GM18499 (cell line): ENCODE results near the gene GALNT3.

ENCODE experiments used
- ATAC-seq: cut with Tn5 transposase; IDR thresholded peaks from one replicate; pipeline ENCODE4 v1.9.1; 2021; ENCODE audit warnings: moderate number of reproducible peaks; ENCODE audit not compliant: insufficient read depth, unreplicated experiment

GALNT3 gene

GRCh38 chr2:165796819-165797530 is 2.9 kb upstream of the GALNT3 start:
- ATAC-seq, result no peak

- ATAC-seq, result no peak
These were observed 2.1 kb upstream of the GALNT3 start for GRCh38 chr2:165796129-165796528.

GRCh38 chr2:165795011-165795410 is 964 bp upstream of the GALNT3 start:
- ATAC-seq, result no peak

DNA sequence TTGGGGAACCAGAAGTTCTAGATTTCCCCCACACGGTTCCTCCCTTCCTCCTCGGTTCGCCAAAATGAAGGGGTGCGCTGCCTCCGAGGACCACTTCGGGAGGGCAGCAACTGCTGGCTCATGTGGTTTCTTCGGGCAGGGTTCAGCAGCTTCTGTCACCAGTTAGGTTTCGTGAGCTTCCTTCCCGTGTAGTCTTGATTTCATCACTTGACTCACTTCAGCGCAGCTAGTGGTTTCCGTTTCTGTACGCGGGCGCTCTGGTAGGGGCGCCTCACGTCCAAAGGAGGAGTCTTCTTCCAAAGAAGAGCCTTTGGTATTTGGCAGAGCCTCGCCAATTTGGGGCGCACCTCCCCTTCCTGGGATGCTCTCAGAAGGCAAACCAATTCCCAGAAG is 485 bp upstream of the GALNT3 start:
- peak; percentile 96 for ATAC-seq

- ATAC-seq, result no peak
These were observed 777 bp downstream of the GALNT3 start for GRCh38 chr2:165793161-165793778.

GRCh38 chr2:165792104-165792454 is 2.0 kb downstream of the GALNT3 start:
- ATAC-seq, result no peak

- no peak for ATAC-seq
These were observed 2.5 kb downstream of the GALNT3 start for GRCh38 chr2:165791421-165792103.

DNA sequence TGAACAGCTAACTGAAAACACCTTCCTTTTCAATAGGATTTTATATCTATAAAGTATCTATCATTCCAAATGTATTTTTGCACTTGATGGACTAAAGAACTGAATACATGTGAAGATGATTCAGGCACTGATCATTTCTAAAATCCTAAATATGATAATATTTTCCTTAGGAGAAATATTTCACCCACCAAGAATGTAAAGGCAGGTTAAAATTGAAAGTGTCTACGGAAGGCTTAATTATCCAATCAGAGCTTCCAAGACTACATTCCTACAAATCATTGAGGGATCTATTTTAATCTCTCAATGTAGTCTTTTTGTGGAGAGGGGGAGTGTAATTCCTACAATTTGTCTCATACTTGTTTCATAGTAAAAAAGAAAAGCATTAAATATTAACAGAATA is 3.6 kb downstream of the GALNT3 start:
- no peak for ATAC-seq

DNA sequence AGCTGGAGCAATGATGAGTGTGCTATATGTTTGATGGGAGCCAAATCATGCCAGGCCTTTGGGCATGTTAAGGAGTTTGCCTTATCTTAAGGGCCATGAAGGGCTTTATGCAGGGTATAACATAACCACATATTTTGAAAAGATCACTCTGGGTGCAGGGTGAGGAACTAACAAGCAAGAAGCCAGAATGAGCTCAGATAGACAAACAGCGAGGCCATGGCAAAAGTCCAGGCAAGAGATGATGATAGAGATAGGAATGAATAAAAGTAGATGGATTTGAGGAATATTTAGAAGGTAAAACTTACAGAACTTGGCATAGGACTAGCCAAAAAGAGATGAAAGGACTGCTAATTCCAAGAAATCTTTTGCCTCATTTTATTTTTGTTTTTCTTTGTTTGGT is 6.7 kb downstream of the GALNT3 start:
- no peak for ATAC-seq

- ATAC-seq, result no peak
These were observed 14.3 kb downstream of the GALNT3 start for GRCh38 chr2:165779706-165780105.

DNA sequence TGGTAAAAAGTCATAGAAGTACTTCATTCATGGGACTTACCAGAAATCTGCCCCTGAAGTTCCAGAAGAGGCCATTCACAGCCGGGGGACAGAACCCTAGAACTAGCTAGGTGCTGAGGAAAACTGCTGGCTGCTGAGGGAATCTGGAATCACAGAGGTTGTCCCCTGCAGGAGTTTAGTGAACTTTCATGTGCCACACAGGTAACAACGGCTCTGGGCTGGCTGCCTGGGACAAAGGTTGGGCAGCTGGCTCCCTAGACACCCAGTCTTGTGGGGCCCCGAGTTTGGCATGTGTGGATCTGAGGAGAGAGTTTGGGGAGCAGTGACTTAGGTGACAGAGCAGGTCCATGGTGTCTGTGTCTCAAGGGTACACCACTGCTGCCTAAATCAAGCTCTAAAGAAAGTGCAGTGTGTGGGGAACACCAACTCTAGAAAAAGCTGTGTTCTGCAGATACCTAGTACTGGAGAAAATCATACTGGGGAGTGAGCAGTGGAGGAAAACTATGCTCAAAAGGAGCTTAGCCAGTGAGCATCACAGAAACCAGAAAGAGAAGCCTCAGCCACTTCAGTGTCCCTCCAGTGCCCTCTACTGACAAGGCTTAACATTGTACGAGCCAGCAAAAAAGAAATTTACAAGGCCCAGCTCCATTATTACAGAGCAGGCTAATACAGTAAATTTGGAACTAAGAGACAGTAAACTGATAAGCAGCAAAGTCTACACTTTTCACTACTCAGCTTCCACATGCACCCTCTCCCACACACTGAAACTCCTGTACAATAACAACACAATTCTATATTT is 15.2 kb downstream of the GALNT3 start:
- no peak for ATAC-seq

GRCh38 chr2:165778187-165778556 is 15.9 kb downstream of the GALNT3 start:
- ATAC-seq, result no peak

- no peak for ATAC-seq
These were observed 16.4 kb downstream of the GALNT3 start for GRCh38 chr2:165777522-165778186.

- ATAC-seq, result no peak
These were observed 17.3 kb downstream of the GALNT3 start for GRCh38 chr2:165776796-165777195.

DNA sequence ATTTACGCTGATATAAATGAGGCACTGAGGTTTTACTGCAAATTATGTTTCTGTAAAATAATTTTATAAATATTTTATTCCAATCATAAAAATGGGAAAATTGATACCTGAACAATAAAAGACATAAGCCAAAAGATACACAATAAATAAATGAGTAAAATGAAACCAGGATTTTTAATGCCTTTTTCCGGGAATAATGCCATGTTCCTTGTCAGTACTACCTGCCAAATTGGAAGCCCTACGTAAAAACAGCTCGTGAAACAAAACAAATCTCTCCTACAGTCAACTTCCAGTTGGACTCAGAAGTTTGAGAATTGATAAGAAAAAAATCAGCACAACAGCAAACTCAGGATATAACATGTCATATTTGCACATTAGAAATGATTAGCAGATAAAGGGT is 18.0 kb downstream of the GALNT3 start:
- ATAC-seq, result no peak

DNA sequence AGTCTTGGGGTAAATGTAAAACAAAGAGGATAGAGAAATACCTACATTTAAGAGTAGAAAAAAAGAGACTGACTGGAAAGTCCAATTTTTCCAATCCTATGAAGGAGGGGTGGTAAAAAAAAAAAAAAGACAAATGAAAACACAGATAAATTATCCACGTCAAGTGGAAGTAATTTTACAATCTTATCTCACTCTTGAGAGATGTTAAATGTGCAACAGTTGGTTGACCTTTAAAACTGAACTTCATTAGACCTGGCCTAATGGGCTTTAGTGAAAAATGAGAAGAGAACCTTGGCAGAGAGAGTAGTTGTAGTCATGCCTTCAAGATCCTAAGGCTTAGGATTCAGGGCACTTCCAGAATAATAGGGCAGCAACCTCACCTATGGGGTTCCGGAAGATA is 20.4 kb downstream of the GALNT3 start:
- ATAC-seq, result no peak

DNA sequence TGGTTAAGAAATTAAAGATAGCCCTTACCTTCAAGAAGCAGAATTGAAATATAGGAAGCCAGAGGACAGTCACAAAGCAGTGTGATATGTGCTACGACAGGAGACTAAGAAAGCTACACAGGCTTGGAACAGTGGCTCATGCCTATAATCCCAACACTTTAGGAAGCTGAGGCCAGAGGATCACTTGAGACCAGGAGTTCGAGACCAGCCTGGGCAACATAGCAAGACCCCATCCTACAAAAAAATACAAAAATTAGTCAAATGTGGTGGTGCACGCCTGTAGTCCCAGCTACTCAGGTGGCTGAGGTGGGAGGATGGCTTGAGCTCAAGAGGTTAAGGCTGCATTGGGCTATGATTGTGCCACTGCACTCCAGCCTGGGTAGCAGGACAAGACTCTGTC is 21.9 kb downstream of the GALNT3 start:
- no peak for ATAC-seq

DNA sequence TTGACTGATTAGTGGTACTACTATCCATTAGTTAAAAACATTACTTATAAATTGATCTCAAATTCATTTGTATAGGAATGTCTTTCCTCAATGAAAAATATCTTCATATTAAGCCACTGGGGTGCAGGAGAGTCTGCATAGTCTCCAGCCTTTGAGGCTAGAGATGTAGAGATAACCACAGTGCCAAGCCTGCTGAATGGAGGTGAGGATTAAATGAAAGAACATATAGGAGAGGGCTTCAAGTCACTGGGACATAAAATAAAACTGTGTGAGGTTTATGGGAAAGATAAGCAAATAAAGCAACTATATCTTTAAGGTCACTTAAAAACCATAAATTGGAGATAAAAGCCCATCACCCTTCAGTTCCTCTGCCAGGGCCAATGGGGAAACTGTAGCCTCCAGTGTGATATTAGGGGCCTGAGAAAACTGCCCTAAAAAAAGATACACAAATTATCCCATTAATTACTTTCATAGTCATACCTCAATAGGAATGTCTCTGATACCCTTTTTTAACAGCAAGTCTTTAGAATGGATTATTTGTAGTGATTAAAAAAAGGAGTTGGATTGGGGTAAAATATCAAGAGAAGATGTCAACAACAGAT is 27.6 kb downstream of the GALNT3 start:
- ATAC-seq, result no peak

GRCh38 chr2:165762723-165763122 is 31.3 kb downstream of the GALNT3 start:
- no peak for ATAC-seq
